ENCODE results near the gene DDX17.
A peak's percentile ranks its signal among the peaks of the same experiment; 100 is the strongest.
"Not testable (repeated sequence)": the region's sequence is repeated elsewhere in the genome, so short reads cannot be mapped to it uniquely, and the experiment has no call there.

DDX17 gene

GRCh38 chr22:38491707-38492348, 14.3 kb downstream of the DDX17 start:
- no peak for DNase-seq

- DNase-seq = no peak
Observed at GRCh38 chr22:38490915-38491314, 15.2 kb downstream of the DDX17 start.

GRCh38 chr22:38490475-38490874, 15.6 kb downstream of the DDX17 start:
- no peak for DNase-seq

- no peak for DNase-seq
Observed at GRCh38 chr22:38489561-38490145, 16.5 kb downstream of the DDX17 start.

- no peak for DNase-seq
Observed at GRCh38 chr22:38489142-38489541, 17.0 kb downstream of the DDX17 start.

- DNase-seq = no peak
Observed at GRCh38 chr22:38487946-38488345, 18.2 kb downstream of the DDX17 start.

GRCh38 chr22:38485783-38486182, 20.3 kb downstream of the DDX17 start:
- DNase-seq = no peak

GRCh38 chr22:38484244-38484643, 21.9 kb downstream of the DDX17 start:
- no peak for DNase-seq

GRCh38 chr22:38482662-38483308, 23.3 kb downstream of the DDX17 start:
- DNase-seq = no peak

GRCh38 chr22:38481871-38482332, 24.2 kb downstream of the DDX17 start:
- DNase-seq = no peak

- no peak for DNase-seq
Observed at GRCh38 chr22:38481162-38481870, 24.8 kb downstream of the DDX17 start.

- DNase-seq = no peak
Observed at GRCh38 chr22:38479096-38479837, 26.8 kb downstream of the DDX17 start.

- no peak for DNase-seq
Observed at GRCh38 chr22:38477585-38477984, 28.5 kb downstream of the DDX17 start.

- no peak for DNase-seq
Observed at GRCh38 chr22:38474003-38474607, 32.0 kb downstream of the DDX17 start.

GRCh38 chr22:38471237-38471636, 34.9 kb downstream of the DDX17 start:
- no peak for DNase-seq

GRCh38 chr22:38470179-38470578, 35.9 kb downstream of the DDX17 start:
- DNase-seq = not testable (repeated sequence)

- no peak for DNase-seq
Observed at GRCh38 chr22:38469306-38469781, 36.8 kb downstream of the DDX17 start.

- no peak for DNase-seq
Observed at GRCh38 chr22:38468443-38469305, 37.4 kb downstream of the DDX17 start.

GRCh38 chr22:38467904-38468442, 38.1 kb downstream of the DDX17 start, which contains the start of gene KDELR3:
Gene KDELR3 (plus strand): TSS chr22:38468096. CDS start chr22:38468234, 138 bp downstream.
- peak; percentile 21 to 33 for DNase-seq

- no peak for DNase-seq
Observed at GRCh38 chr22:38467438-38467903, 38.6 kb downstream of the DDX17 start.

Data from activated CD4-positive, alpha-beta T cell treated with anti-CD3 and anti-CD28 coated beads, Interleukin-2, amount 50 U/mL, for 4 hours (primary cell).